ENCODE results near the gene PSMB11.
"Not testable (repeated sequence)": the region's sequence is repeated elsewhere in the genome, so short reads cannot be mapped to it uniquely, and the experiment has no call there.

Gene PSMB11, protein sequence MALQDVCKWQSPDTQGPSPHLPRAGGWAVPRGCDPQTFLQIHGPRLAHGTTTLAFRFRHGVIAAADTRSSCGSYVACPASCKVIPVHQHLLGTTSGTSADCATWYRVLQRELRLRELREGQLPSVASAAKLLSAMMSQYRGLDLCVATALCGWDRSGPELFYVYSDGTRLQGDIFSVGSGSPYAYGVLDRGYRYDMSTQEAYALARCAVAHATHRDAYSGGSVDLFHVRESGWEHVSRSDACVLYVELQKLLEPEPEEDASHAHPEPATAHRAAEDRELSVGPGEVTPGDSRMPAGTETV

DNA sequence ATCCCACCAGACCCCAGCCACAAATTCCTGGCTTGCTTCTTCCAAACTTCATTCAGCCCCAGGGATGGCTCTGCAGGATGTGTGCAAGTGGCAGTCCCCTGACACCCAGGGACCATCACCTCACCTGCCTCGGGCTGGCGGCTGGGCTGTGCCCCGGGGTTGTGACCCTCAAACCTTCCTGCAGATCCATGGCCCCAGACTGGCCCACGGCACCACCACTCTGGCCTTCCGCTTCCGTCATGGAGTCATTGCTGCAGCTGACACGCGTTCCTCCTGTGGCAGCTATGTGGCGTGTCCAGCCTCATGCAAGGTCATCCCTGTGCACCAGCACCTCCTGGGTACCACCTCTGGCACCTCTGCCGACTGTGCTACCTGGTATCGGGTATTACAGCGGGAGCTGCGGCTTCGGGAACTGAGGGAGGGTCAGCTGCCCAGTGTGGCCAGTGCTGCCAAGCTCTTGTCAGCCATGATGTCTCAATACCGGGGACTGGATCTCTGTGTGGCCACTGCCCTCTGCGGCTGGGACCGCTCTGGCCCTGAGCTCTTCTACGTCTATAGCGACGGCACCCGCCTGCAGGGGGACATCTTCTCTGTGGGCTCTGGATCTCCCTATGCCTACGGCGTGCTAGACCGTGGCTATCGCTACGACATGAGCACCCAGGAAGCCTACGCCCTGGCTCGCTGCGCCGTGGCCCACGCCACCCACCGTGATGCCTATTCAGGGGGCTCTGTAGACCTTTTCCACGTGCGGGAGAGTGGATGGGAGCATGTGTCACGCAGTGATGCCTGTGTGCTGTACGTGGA is at the start of gene PSMB11:
Gene PSMB11 (plus strand): TSS at position 51 of the 804 bp plus-strand sequence. CDS start 14 bp downstream, at position 65.
- DNase-seq (ENCODE audit: low spot score): no peak

DNA sequence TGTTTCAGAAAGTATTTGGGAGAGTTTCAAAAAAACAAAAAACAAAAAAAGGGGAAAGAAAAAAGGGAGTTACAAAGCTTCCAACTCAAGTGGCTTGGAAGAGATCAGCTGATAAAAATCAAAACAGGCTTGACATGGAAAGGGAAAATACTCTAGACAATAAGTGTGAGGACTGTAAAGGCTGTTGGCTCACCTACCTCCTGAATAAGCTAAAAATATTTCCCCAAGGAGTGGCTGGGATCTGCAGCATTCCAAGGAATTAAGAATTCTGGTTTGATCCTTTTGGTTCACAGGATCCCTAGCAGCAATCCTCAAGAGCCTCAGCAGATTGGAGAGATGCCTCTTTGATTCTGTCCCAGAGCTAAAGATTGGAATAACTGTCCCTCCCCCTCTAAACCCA is 48.5 kb upstream of the PSMB11 start:
- DNase-seq (ENCODE audit: low spot score): no peak

DNA sequence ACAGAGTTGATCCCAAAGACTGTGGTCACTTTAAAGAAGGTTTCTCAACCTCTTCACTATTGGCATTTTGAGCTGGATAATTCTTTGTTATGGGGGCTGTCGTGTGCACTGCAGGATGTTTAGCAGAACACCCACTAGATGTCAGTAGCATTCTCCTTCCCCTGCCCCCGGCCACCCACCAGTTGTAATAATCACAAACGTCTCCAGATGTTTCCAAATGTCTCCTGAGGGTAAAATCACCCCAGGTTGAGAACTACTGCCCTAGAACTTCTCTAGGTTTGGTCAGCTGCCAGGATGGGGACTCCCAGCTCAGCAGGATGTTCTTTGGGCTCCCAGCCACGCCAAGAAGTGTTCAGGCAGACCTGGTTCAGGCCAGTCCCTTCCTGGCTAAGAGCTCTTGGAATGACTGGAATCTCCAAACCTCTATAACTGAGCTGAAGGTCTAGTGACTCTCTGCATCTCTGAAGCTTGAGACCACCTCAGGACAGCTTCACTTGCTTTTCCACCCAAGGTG is 47.2 kb upstream of the PSMB11 start:
- no peak for DNase-seq (ENCODE audit: low spot score)

DNA sequence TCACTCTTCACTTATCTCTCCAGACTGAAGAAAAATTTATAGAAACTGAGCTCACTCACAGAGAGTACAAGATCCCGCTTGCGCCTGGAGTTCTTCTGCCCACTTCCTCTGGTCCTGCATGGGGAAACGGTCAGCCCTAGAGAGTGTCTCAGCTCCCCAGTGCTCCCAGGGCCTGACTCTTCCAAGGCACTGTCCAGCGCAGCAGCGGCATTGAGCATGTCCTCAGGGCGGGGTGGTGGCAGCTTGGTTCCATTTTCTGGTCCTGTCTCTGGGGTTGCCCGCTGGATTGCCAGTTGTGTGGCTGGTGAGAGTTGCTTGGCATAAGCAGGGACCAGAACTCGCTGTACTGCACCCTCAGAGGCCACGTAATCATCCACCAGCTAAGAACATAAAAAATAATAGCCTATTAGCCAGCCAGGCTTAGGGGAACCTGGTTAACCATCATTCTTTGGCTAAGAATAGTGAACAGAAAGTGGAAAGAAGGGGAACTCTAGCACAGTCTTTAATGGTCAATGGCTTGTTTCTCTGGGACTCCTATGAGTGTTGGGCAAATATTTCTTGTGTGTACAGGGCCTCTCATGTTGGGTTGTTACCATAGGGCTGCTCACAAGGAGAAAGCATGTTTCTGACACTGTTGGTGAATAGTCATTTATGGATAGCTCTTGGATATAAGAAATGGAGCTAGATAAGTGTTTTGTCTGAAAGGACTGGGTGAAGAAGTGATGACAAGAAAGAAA is 46.0 kb upstream of the PSMB11 start:
- DNase-seq (ENCODE audit: low spot score): no peak

DNA sequence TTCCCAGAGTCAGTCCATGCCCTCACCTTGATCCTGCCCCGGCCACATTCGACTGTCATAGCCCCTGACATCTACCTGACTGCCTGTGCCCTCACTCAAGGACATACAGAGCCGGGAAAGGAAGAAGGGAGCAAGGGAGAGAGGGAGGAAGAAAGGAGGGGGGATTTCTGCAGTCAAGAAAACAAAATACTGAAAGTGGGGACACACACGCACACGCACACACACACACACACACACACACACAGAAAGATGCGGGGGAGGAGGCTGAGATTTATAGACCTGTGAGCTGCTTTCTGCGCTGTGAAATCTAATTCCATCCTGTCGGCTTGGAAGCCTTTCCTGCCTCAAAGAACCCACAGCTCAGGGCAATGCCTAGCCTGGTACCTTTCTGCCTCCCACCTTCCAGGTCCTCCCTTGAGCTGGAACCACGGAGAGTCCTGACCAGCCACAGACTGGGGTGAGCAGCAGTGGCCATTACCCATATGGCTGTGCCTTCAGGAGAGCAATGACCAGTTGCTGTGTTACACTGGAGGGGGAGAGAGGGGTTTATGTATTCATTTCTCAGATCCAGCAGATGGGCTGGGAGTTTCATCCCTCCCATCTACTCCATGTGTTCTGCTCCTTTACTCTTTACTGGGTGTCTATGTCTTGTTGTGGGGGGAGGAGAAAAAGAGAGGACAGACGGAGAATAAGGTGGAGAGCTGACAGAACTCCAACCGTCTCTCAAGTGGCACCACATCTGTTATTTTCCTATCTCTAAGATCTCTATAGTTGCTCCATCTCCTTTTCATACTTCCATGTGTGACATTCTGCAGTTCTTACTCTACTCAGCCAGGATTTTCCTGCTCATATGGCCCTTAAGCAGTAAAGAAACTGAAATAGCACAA is 45.0 kb upstream of the PSMB11 start:
- DNase-seq (ENCODE audit: low spot score): no peak

DNA sequence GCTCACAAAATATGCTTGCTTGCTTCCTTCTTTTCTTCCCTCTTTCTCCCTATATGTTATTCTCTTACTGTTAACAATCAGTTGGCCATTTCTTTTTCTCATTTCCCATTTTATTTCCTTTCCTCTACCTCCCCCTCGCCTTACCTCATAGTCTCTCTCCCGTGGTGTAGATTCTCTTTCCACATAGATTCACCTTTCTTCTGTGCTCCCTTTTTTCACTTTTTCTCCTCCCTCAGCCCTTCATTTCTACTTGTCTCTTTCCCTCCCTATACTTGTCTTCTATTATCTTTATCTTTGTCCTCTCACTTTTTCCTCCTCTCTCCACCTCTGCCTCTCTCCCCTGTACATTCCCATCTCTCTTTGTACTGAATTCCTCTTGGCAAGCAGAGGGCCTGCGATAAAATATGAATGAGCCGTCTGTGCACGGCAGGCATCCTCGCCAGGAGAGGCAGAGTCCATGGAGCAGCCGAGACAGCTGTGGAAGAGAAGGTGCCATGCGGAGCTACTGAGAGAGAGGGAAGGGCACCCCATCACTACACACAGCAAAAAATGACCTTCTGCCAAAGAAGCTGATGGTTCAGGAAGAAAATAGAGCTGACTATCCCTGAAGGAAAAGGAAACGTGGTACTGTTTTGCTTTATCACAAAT is 44.2 kb upstream of the PSMB11 start:
- no peak for DNase-seq (ENCODE audit: low spot score)

DNA sequence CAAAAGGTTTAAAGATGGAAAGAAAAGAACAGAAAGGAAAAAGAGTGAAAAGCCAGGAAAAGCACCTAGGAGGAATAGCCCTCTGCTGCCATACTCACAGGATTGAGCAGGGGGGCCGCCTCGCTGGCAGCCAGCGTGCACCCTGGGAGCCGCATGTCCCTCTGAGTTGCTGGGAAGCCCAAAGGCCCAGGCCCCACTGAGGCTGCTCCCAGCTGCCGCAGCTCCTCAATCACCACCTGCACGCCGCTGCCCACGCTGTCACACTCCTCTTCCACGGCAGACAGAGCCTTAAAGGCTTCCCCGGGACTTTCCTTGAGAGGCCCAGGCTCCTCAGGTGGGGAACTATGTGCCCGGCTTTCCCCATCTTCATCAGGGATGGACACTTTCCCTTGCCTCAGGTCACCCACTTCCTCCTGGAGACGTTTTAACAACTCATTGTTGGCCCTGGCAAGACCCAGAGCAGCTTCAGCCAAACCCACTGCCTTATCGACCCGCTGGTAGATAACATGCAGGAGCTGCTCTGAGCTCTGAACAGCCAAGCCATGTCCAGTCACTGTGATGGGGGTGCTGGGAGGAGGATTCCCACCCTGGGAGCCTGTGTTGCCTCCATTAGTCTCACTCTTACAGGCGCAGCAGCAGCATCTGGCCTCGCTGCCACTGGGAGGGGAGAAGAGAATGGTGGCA is 43.5 kb upstream of the PSMB11 start:
- no peak for DNase-seq (ENCODE audit: low spot score)

DNA sequence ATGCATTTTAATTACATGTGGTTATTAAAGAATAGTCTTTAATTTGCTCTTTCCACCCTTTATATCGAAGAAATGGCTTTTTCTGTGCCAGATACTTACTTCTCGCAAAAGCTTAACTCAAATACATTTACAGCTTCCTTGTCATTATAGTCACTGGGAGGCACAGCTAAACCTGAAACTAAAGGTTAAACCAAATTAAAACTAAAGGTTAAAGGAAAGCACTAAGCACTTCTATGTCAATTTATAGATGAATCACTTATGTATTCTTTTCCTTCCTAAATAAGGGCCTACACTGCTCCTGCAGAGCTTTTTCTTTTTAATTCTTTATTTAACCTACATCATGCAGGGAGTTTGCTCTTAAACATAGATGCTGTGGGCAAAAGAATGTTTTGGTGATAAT is 41.2 kb upstream of the PSMB11 start:
- DNase-seq (ENCODE audit: low spot score): no peak

DNA sequence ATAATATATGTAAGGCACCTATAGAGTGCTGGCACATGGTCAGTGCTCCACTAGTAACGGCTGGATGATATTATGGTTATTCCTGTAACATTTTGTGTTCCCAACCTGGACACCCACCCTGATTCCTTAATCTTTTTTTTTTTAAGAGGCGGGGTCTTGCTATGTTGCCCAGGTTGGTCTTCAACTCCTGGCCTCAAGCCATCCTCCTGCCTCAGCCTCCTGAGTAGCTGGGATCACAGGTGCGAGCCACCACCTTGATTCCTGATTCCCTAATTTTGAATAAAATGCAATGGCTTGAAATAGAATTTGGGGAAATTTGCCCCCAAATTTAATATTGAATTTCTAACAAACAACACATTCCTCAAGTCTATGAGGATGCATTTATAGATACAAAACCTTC is 39.4 kb upstream of the PSMB11 start:
- DNase-seq (ENCODE audit: low spot score): no peak

DNA sequence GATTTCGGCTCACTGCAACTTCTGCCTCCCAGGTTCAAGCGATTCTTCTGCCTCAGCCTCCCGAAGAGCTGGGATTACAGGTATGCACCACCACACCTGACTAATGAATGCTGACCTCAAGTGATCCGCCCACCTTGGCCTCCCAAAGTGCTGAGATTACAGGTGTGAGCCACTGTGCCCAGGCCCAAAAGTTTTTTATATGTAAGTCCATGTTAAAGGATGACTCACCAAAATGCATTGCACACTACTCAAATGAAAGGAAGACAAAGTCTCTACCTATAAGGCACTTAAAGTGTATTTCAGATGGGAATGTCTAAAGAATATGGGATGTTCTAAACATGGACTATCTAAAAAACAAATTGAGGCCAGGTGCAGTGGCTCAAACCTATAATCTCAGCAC is 37.7 kb upstream of the PSMB11 start:
- not testable (repeated sequence) for DNase-seq (ENCODE audit: low spot score)

DNA sequence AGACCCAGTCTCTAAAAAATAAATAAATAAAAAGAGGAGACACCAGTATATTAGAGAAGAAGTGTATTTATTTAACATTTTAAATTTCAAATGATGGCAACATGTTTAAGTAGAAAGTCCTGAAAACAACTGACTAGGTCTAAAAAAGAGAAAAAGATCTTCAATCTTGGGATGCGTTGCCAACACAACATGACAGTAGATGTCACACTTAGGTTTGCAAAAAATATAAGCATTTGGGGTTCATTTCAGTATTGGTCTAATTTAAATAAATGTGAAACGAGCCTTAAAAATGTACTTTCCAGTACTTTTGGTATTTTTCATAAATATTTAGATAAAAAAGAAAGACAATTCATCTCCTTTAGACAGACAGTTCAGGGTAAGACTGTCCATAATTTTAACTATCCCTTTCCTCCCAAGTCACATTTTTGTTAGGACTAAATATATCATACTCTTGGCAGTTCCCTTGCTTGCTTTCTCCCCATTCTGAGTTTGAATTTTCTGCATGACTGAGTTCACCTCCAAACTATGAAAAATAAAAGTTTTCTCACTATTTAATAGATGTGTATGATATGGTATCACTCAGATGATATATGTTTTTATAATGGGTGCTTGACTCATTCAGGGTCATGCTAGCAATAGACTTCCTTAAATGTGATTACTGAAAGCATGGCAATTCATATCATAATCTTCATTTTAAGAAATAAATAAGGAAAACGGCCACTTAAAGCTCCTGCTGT is 36.4 kb upstream of the PSMB11 start:
- no peak for DNase-seq (ENCODE audit: low spot score)

DNA sequence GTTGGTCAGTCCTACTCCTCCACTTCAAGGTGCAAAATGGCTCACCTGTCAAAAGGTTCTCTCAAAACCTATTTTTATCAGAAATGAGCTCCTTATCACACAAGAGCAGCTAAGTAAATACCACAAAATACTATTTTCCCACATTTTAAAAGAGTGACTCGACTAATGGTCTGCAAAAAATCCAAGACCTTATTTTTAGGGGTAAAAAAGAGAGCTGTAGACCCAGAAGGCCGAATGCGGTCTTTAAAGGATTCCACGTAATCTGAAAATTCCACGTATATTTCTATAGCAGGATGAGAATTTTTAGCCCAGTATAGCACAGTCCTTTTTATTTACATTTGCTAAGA is 35.9 kb upstream of the PSMB11 start:
- DNase-seq (ENCODE audit: low spot score): no peak

DNA sequence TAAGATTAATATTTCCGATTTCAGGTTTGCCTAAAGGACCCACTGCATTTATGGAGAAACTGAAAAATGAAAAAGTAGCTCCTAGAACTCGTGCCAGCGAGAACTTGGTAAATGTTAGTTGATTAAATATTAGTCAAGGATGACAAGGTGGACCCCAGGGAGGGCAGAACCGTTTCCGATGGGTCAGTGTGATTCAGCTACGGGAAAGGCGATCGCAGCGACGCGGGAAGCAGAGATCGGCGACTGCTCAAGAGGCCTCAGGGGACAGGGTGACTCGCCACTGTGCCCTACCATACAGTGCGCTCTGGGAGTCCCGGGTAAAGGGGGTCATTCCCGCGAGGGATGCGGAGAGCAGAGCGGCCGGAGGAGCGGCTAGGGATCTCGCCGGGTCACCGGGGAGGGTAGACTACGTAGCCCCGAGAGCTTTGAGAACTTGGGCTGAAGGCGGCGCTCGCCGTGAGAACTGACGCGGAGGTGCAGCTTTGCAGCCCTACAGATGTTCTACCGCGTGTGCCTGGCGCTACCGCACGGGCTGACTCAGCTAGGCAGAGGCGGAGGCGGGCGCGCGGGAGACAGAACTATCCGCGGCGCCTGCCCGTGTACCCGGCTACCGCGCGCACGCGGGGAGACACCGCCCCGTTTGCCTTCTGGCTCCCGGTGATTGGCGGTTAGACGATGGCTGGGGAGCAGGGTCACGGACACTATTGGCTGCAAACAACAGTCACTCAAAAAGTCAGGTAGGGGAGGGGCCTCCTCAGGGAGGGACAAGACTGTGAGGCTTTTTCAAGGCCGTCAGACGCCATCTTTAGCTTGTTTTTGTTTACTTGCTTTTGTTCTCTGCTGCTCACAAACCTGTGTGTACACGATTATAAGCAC is 35.2 kb upstream of the PSMB11 start:
- peak; percentile 99 for DNase-seq (ENCODE audit: low spot score)

DNA sequence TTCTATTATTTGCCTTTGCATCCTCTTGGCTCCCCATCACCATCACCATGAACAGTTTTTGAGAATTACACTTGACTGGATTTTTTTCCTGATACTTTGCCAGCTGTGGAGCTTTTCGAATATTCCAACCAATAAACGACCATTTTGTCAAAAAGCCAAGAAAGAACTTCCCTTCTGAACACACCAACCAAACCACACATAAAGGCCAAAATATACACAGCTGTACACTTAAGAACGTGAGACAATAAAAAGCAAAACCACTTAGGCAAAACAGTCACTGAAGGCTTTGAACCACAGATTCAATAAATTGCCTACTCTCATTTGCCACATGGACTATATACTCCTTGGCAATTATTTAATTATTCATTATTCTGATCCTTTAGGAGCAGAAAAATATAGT is 33.2 kb upstream of the PSMB11 start:
- no peak for DNase-seq (ENCODE audit: low spot score)

DNA sequence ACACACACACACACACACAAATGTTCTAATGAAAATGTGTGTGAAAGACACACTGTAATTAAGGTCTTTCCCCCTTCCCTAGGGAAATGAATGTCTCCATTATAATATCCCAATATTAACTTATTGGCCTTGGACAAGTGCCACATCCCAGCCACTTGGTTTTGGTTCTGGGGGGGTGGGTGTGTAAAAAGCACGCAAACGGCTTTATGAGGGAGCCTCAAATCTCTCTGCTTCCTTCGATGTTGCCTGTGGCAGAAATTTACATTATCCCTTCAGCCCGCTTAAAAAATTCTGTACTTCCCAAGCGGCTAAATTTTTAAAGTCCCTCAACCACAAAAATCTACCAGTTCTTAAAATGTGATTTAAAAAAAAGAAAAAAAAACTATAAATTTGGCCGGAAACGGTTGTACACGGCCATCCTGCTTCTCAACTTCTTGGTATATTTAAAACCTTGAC is 32.5 kb upstream of the PSMB11 start:
- DNase-seq (ENCODE audit: low spot score): no peak

DNA sequence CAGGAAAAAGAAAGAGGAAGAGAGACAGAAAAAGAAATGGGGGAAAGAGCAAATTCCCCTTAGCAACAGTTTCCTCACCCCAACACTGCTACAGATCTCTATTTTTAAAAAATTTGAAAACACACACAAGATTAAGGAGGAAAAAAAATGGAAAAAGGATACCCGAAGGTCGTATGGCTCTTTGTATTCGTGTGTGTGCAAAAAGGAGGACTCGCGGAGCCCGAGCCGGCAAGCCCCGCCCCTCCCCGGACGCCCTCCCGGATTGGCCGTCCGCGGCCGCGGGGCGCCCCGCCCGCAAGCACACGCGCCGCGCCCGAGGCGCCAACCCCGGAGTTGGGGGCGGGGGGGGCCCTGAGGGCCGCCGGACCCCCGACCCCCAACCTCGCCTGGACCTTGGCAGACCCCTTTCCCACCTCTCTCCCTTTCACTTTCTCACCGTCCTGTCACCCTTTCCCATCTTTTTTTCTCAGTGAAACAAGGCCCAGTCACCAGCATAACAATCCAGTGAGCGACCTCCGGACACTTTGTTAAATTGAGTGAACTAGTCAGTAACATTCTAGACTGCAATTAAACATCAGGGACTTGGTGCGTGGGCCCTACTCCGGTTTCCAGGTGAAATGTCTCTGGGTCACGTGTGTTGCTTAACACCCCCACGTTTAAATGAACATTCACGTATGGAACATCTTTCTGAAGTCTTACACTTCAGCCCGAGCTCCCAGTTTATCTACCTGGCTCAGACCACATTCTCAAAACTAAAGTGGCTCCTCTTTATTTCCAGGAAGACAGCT is 31.9 kb upstream of the PSMB11 start, which contains the start of gene C14orf93:
Gene C14orf93 (minus strand): TSS at position 205 of the 788 bp plus-strand sequence. CDS start 11,120 bp downstream, outside the sequence.
- peak; percentile 72 for DNase-seq (ENCODE audit: low spot score)

DNA sequence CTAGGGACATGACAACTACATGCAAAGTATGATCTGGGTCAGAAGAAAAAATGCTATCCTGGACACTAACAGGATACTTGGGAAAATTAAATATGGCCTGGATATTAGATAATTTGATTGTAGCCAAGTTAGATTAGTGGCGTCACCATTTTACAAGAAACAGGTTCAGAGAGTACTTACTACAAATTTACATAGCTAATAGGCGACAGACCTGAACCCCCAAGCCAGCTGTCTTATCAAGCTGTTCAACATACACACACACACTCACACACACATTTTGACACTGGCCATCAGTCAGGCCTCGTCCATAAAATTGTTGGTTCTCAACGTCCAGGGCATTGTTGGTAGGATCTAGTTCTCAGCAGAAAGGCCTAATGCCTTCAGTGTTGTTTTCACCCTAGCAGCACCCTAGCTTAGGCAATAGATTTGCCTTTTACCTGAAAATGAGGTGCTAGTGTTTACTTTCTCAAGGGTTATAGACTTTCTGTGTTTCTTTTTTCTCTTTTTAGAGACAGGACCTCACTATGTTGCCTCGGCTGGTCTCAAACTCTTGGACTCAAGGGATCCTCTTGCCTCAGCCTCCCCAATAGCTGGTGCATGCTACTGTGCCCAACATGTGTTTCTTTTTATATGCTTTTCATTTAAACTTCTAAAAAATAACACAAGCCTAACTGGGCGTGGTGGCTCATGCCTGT is 28.8 kb upstream of the PSMB11 start:
- no peak for DNase-seq (ENCODE audit: low spot score)

All from putamen (tissue), 1 donor.